Cardiac muscle cell (in vitro differentiated cells and primary cell): Measurements from ENCODE around the gene MCUB. TPM values are rescaled to one million over a fixed set of nuclear protein-coding genes. Genes with fewer than 3 reads are reported as not detected.
"Not testable (repeated sequence)": the region's sequence is repeated elsewhere in the genome, so short reads cannot be mapped to it uniquely, and the experiment has no call there.

Source experiments
- DNase-seq, 2 donors: peaks; one replicate each; pipeline versions ENCODE4 v3.0.0 to v3.0.0-alpha.2; 2010 to 2017; ENCODE audit warnings: low read depth in 1 of 2, low spot score in 1 of 2
- H3K27ac ChIP-seq: fragments of 200-600 bp; sonication (generic); 2 replicates; pipeline ENCODE4 v1.5.1; 2016
- H3K27me3 ChIP-seq: fragments of 200-600 bp; sonication (generic); 2 replicates; pipeline ENCODE4 v1.6.0; 2016; ENCODE audit warnings: control low read depth
- H3K36me3 ChIP-seq: fragments of 200-600 bp; sonication (generic); 2 replicates; pipeline ENCODE4 v1.5.1; 2016; ENCODE audit warnings: control low read depth
- H3K4me1 ChIP-seq: fragments of 200-600 bp; sonication (generic); 2 replicates; pipeline ENCODE4 v1.8.1; 2017; ENCODE audit warnings: low read depth, mild to moderate bottlenecking, mixed run types
- H3K4me3 ChIP-seq: fragments of 200-600 bp; sonication (generic); 2 replicates; pipeline ENCODE4 v1.5.1; 2016; ENCODE audit warnings: mild to moderate bottlenecking
- H3K9me3 ChIP-seq: fragments of 200-600 bp; sonication (generic); 2 replicates; pipeline ENCODE4 v1.5.1; 2017; ENCODE audit warnings: low read depth, mild to moderate bottlenecking, control low read depth
- CTCF ChIP-seq: IDR thresholded peaks from 2 replicates; pipeline ENCODE4 v1.5.1; 2012; ENCODE audit warnings: low read depth, mild to moderate bottlenecking, low read length
- polyA plus RNA-seq: library from polyadenylated mRNA; unstranded; fragments of >200 nt; fragmentation: Nextera tagmentation; extraction: Ambion mirVana; gene quantifications from 2 replicates; pipeline ENCODE4 v1.2.1, GENCODE V29; 2016
- total RNA-seq: library from RNA; depleted of rRNA; stranded (reverse); fragments of >200 nt; gene quantifications from 2 replicates; pipeline ENCODE4 v1.2.3, GENCODE V29; 2016

Gene MCUB
- total and polyA plus RNA-seq, 2 experiments from 2014 or later = 1.4 to 3.1 TPM

- no peaks in the 10 kb centered on the region for H3K4me1 ChIP-seq
- H3K36me3 ChIP-seq = no peaks in the 10 kb centered on the region
- peak in 1 of 2 donors; percentile 48 for DNase-seq
- H3K27ac ChIP-seq = no peak overlapping the region
- no peak overlapping the region for H3K4me3 ChIP-seq
- H3K27me3 ChIP-seq = no peaks in the 10 kb centered on the region
- no peaks in the 10 kb centered on the region for H3K9me3 ChIP-seq
- peak; percentile 39 for TF ChIP-seq CTCF
Observed at GRCh38 chr4:109574443-109574850, 14.4 kb downstream of the MCUB start.

- no peak for TF ChIP-seq CTCF
- no peak overlapping the region for H3K4me3 ChIP-seq
- H3K27ac ChIP-seq = no peak overlapping the region
- no peaks in the 10 kb centered on the region for H3K9me3 ChIP-seq
- no peaks in the 10 kb centered on the region for H3K36me3 ChIP-seq
- no peaks in the 10 kb centered on the region for H3K4me1 ChIP-seq
- DNase-seq = no peak
- no peaks in the 10 kb centered on the region for H3K27me3 ChIP-seq
Observed at GRCh38 chr4:109574931-109575804, 15.1 kb downstream of the MCUB start.

- H3K36me3 ChIP-seq = no peaks in the 10 kb centered on the region
- TF ChIP-seq CTCF = no peak
Observed at GRCh38 chr4:109576462-109576861, 16.4 kb downstream of the MCUB start.

GRCh38 chr4:109578846-109579245 is 18.8 kb downstream of the MCUB start:
- DNase-seq = no peak
- no peaks in the 10 kb centered on the region for H3K4me1 ChIP-seq
- no peak overlapping the region for H3K27ac ChIP-seq
- H3K27me3 ChIP-seq = no peaks in the 10 kb centered on the region
- no peaks in the 10 kb centered on the region for H3K9me3 ChIP-seq
- no peaks in the 10 kb centered on the region for H3K36me3 ChIP-seq
- H3K4me3 ChIP-seq = no peak overlapping the region
- no peak for TF ChIP-seq CTCF

More at GRCh38 chr4:109576462-109576861, 16.4 kb downstream of the MCUB start:
- no peaks in the 10 kb centered on the region for H3K27me3 ChIP-seq
- H3K4me1 ChIP-seq = no peaks in the 10 kb centered on the region
- no peak overlapping the region for H3K4me3 ChIP-seq
- H3K9me3 ChIP-seq = no peaks in the 10 kb centered on the region
- peak in 1 of 2 donors; percentile 54 for DNase-seq
- H3K27ac ChIP-seq = no peak overlapping the region

- H3K27me3 ChIP-seq, H3K4me1 ChIP-seq, DNase-seq: not testable (repeated sequence)
Observed at GRCh38 chr4:109579997-109580396, 20.0 kb downstream of the MCUB start.

GRCh38 chr4:109588176-109588575 is 28.1 kb downstream of the MCUB start:
- peaks cover 13% of the 10 kb centered on the region for H3K4me1 ChIP-seq
- no peaks in the 10 kb centered on the region for H3K27me3 ChIP-seq
- no peak for TF ChIP-seq CTCF
- H3K36me3 ChIP-seq = no peaks in the 10 kb centered on the region
- no peaks in the 10 kb centered on the region for H3K9me3 ChIP-seq
- no peak overlapping the region for H3K27ac ChIP-seq
- no peak for DNase-seq
- no peak overlapping the region for H3K4me3 ChIP-seq

More at GRCh38 chr4:109579997-109580396, 20.0 kb downstream of the MCUB start:
- not testable (repeated sequence) for H3K9me3 ChIP-seq, H3K36me3 ChIP-seq, H3K27ac ChIP-seq, H3K4me3 ChIP-seq
